GM12878 (cell line): ENCODE measurements around the gene FANCE. TPM values are rescaled to one million over a fixed set of nuclear protein-coding genes. Genes with fewer than 3 reads are reported as not detected.
A peak's percentile ranks its signal among the peaks of the same experiment; 100 is the strongest.

Experiments used
- ATAC-seq: fragments of 200-7000 bp; cut with Tn5 transposase; 3 replicates; pipeline ENCODE4 v1.9.1; 2020; ENCODE audit warnings: mild to moderate bottlenecking, moderate library complexity
- BruUV-seq: library from RNA; stranded (reverse); fragments of 400-500 nt; replicated peaks from 2 replicates; lab custom pipeline; 2021; lab: Mats Ljungman, UMichigan
- CTCF ChIA-PET: fragments of 300-600 bp; sonication (Branson Sonifier 250); formaldehyde crosslinking; extraction: SDS; loops from one replicate; lab custom pipeline; 2021; ENCODE audit warnings: inconsistent platforms; lab: Yijun Ruan, JAX
- POLR2A ChIA-PET: fragments of 350-600 bp; formaldehyde crosslinking; extraction: SDS; loops from one replicate; lab custom pipeline; 2021; ENCODE audit warnings: inconsistent platforms; lab: Charles Lee
- RAD21 ChIA-PET: fragments of 300-600 bp; sonication (Branson Sonifier 250); formaldehyde crosslinking; loops from one replicate; lab custom pipeline; 2023; ENCODE audit warnings: antibody characterized with exemption; ENCODE audit not compliant: unreplicated experiment; lab: Charles Lee
- SMC1A ChIA-PET: fragments of 300-600 bp; sonication (Branson Sonifier 250); formaldehyde crosslinking; loops from one replicate; lab custom pipeline; 2023; ENCODE audit not compliant: unreplicated experiment, uncharacterized antibody; lab: Charles Lee
- DNase-seq: peaks from one replicate; pipeline ENCODE4 v3.0.0-alpha.2; 2011; ENCODE audit warnings: low read depth, low spot score
- FAIRE-seq: peaks from 3 replicates; lab custom pipeline; 2011; peaks lifted over from hg19 to GRCh38; lab: Jason Lieb, UNC
- H2AFZ ChIP-seq: 2 replicates; pipeline ENCODE4 v1.6.0; 2011; ENCODE audit warnings: low read depth, low read length, control low read depth; ENCODE audit not compliant: control insufficient read depth
- H3K27ac ChIP-seq: 2 replicates; pipeline ENCODE4 v1.5.1; 2011; ENCODE audit warnings: control low read depth; ENCODE audit not compliant: control insufficient read depth, insufficient read depth
- H3K27me3 ChIP-seq, 2 experiments: replicated peaks in 1 of 2; 2 replicates each; pipeline versions ENCODE4 v1.6.0 to v1.6.1; 2011; ENCODE audit warnings: low read length in 1 of 2; ENCODE audit not compliant: control insufficient read depth in 2 of 2, insufficient read depth in 2 of 2
- H3K36me3 ChIP-seq, 2 experiments: 2 replicates each; pipeline ENCODE4 v1.5.1; 2011; ENCODE audit warnings: low read length in 1 of 2; ENCODE audit not compliant: control insufficient read depth in 2 of 2, insufficient read depth in 2 of 2
- H3K4me1 ChIP-seq: 2 replicates; pipeline ENCODE4 v1.6.1; 2011; ENCODE audit warnings: mild to moderate bottlenecking, low read length, moderate library complexity, mixed read lengths; ENCODE audit not compliant: control insufficient read depth, insufficient read depth
- H3K4me2 ChIP-seq: 2 replicates; pipeline ENCODE4 v1.6.0; 2011; ENCODE audit warnings: control low read depth; ENCODE audit not compliant: control insufficient read depth, insufficient read depth
- H3K4me3 ChIP-seq: fragments of 200-600 bp; sonication (generic); 2 replicates; pipeline ENCODE4 v1.5.1; 2016
- H3K79me2 ChIP-seq: 2 replicates; pipeline ENCODE4 v1.6.0; 2011; ENCODE audit warnings: low read length; ENCODE audit not compliant: control insufficient read depth, insufficient read depth
- H3K9ac ChIP-seq: 2 replicates; pipeline ENCODE4 v1.8.0; 2011; ENCODE audit warnings: low read length, control low read depth, mixed read lengths; ENCODE audit not compliant: control insufficient read depth, insufficient read depth
- H3K9me3 ChIP-seq: replicated peaks from 3 replicates; pipeline ENCODE4 v1.5.1; 2011; ENCODE audit warnings: mild to moderate bottlenecking, low read length; ENCODE audit not compliant: control insufficient read depth, insufficient read depth
- H4K20me1 ChIP-seq: 2 replicates; pipeline ENCODE4 v1.6.0; 2011; ENCODE audit not compliant: control insufficient read depth, insufficient read depth
- CEBPZ ChIP-seq: fragments of 150-350 bp; IDR thresholded peaks from 2 replicates; pipeline ENCODE4 v1.6.1; 2016; ENCODE audit warnings: low read depth, low read length
- MXI1 ChIP-seq: fragments of 150-350 bp; IDR thresholded peaks from 2 replicates; pipeline ENCODE4 v1.6.1; 2011; ENCODE audit warnings: low read depth, mild to moderate bottlenecking, inconsistent platforms, low read length, improper control_type of control experiment
- POLR2A ChIP-seq: IDR thresholded peaks from 2 replicates; pipeline ENCODE4 v1.6.1; 2011; ENCODE audit warnings: low read depth, mild to moderate bottlenecking, low read length
- POLR2AphosphoS5 ChIP-seq: IDR thresholded peaks from 2 replicates; pipeline ENCODE4 v1.6.1; 2011; ENCODE audit warnings: mild to moderate bottlenecking, low read length, inconsistent platforms
- POU2F2 ChIP-seq: IDR thresholded peaks from 3 replicates; pipeline ENCODE4 v1.6.1; 2011; ENCODE audit warnings: low read depth, mild to moderate bottlenecking, low read length, borderline replicate concordance
- PRDM15 ChIP-seq: fragments of 450-650 bp; formaldehyde crosslinking; IDR thresholded peaks from 2 replicates; pipeline ENCODE4 v1.4.0; 2020; ENCODE audit warnings: mild to moderate bottlenecking, moderate library complexity
- RFX5 ChIP-seq: IDR thresholded peaks from 2 replicates; pipeline ENCODE4 v1.6.1; 2011; ENCODE audit warnings: low read depth, low read length, improper control_type of control experiment
- SIX5 ChIP-seq: IDR thresholded peaks from 2 replicates; pipeline ENCODE4 v1.6.1; 2011; ENCODE audit warnings: mild to moderate bottlenecking, low read depth, low read length, moderate library complexity; ENCODE audit not compliant: severe bottlenecking
- SMAD5 ChIP-seq: IDR thresholded peaks from 2 replicates; pipeline ENCODE4 v1.6.1; 2016; ENCODE audit warnings: antibody characterized with exemption, low read depth
- WGBS: methylation state at CpG from one replicate; pipeline ENCODE4 v1.1.6; 2016; ENCODE audit warnings: low lambda C conversion rate; ENCODE audit not compliant: insufficient replicate concordance, insufficient coverage; ENCODE audit errors: missing lambda C conversion rate; 5-methylcytosine and 5-hydroxymethylcytosine counted together
- in situ Hi-C: fragments of 300-500 bp; cut with MboI; formaldehyde crosslinking; loops from 9 replicates; pipeline ENCODE4 v1.14.3; 2018; ENCODE audit warnings: mixed read lengths
- intact Hi-C: fragments of 100-400 bp; cut with micrococcal nuclease; formaldehyde crosslinking; loops from one replicate; pipeline ENCODE4 v1.14.2; 2022; ENCODE audit not compliant: unreplicated experiment
- polyA plus RNA-seq, 11 experiments: library from polyadenylated mRNA; depleted of rRNA in 4 of 11; unstranded in 6 of 11; stranded (reverse) in 5 of 11; fragments of >200 nt; fragmentation: Nextera tagmentation in 4 of 11; fragmentation: Illumina TruSeq in 1 of 11; extraction: Ambion mirVana in 4 of 11; extraction: Trizol in 1 of 11; gene quantifications; 1 replicate in 1 of 11; 2 replicates in 10 of 11; pipeline versions ENCODE4 v1.2.1 to v1.2.3, GENCODE V29; 2011 to 2016; ENCODE audit warnings: inconsistent platforms in 2 of 11, missing spikeins in 2 of 11, low read depth in 1 of 11
- total RNA-seq, 4 experiments: library from RNA; depleted of rRNA in 3 of 4; stranded (reverse); fragments of >200 nt in 3 of 4; fragmentation: Illumina TruSeq in 1 of 4; extraction: Trizol in 1 of 4; gene quantifications; 2 replicates each; pipeline versions ENCODE4 v1.2.1 to v1.2.3, GENCODE V29; 2013 to 2021
- TF ChIP-seq, protein P1 (sequence below): fragments of 450-650 bp; IDR thresholded peaks from 2 replicates; pipeline ENCODE4 v1.6.1; 2016; ENCODE audit warnings: mild to moderate bottlenecking

Gene FANCE
- total and polyA plus RNA-seq, 10 of the 15 experiments (the other 5 are each of a cell fraction or from before 2014, with no cell fraction given): 3.0 to 13.3 (median 8.1) TPM

DNA sequence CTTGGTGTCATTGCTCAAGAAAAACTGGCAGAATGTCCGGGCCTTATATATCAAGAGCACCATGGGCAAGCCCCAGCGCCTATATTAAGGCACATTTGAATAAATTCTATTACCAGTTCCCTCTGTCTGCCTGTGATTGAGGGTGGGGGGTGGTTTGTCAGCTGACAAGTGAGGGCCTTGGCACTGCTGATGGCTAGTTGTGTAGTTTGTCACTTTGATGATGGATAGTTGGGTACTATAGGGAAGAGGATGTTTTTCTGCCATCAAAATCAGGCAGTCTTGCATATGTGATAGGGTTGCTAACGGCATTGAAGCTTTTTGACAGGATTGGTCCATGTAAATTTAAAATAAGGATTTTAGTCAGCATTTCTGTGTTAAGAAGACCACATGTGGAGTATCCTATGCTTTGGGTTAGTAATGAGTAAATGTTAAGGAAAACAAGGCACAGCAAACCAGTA, 18.6 kb downstream of the FANCE start:
- H4K20me1 ChIP-seq: peaks cover 7% of the 10 kb centered on the region; the same call in 1 of the 2 replicates
- no peak for DNase-seq
- no peak overlapping the region for H2AFZ ChIP-seq
- no peaks in the 10 kb centered on the region for H3K27me3 ChIP-seq
- intact Hi-C loops (no loop called here), in situ Hi-C loops (no loop called here)
- no peaks in the 10 kb centered on the region for H3K9me3 ChIP-seq
- peak overlapping the region; percentile 97 for H3K9ac ChIP-seq
- no peak overlapping the region for H3K27ac ChIP-seq
- no TSS peak for BruUV-seq
- WGBS: 5% methylated on average over 3 of the region's 3 CpGs
- peaks cover 14% of the 10 kb centered on the region in 2 experiments for H3K36me3 ChIP-seq
- no peaks in the 10 kb centered on the region for H3K4me1 ChIP-seq
- H3K4me3 ChIP-seq: peak overlapping the region; percentile 99
- TF ChIP-seq, protein P1, sequence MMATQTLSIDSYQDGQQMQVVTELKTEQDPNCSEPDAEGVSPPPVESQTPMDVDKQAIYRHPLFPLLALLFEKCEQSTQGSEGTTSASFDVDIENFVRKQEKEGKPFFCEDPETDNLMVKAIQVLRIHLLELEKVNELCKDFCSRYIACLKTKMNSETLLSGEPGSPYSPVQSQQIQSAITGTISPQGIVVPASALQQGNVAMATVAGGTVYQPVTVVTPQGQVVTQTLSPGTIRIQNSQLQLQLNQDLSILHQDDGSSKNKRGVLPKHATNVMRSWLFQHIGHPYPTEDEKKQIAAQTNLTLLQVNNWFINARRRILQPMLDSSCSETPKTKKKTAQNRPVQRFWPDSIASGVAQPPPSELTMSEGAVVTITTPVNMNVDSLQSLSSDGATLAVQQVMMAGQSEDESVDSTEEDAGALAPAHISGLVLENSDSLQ: peak; percentile 52
- TF ChIP-seq POLR2A: peak; percentile 64
- TF ChIP-seq SIX5: no peak
- TF ChIP-seq POLR2AphosphoS5: peak; percentile 67
- peak; percentile 9; the same call in 1 of the 2 replicates for TF ChIP-seq MXI1
- no peak for TF ChIP-seq RFX5
- no peak for TF ChIP-seq CEBPZ
- no peak for TF ChIP-seq PRDM15 (CRISPR knock-in tag)
- TF ChIP-seq POU2F2: peak; percentile 16; the same call in 1 of the 3 replicates
- TF ChIP-seq SMAD5: 0 out of 2 replicates have a peak, but pooled peaks have one; percentile 23
- TF ChIP-seq, all 136 proteins: peak for 6
- ChIA-PET POLR2A (interaction anchor here (1.0 to 1.2 kb wide), 2 partner anchors 11 to 52 kb away, joined by 3 read pairs; no protein-coding TSS in a partner anchor), CTCF (interaction anchor here (0.6 to 2.4 kb wide), 6 partner anchors 11 to 300 kb away, joined by 3 to 11 read pairs (median 4); partner anchors contain the start of genes ARMC12 and PPARD), RAD21 (interaction anchor here (0.6 kb wide), 2 partner anchors 11 to 996 kb away, joined by 3 read pairs; no protein-coding TSS in a partner anchor), SMC1A (interaction anchor here (1.2 to 1.4 kb wide), 3 partner anchors 13 to 173 kb away, joined by 4 to 7 read pairs (median 4); partner anchors contain the start of gene DEF6)
- Histone ChIP-seq H3K79me2 (peaks cover 33% of the 10 kb centered on the region), H3K4me2 (peak overlapping the region; percentile 83)
- no peak for FAIRE-seq
- no peak for ATAC-seq
